GM06990 (cell line): ENCODE results near the gene CYTH4.

Experiments
- DNase-seq: peaks from one replicate; pipeline ENCODE4 v3.0.0-alpha.2; 2011; ENCODE audit not compliant: insufficient read length; ENCODE audit errors: extremely low read depth
- H3K27me3 ChIP-seq: replicated peaks from 2 replicates; pipeline ENCODE4 v1.6.0; 2011; ENCODE audit warnings: low read length; ENCODE audit not compliant: control insufficient read depth, insufficient read depth
- H3K36me3 ChIP-seq: 2 replicates; pipeline ENCODE4 v1.5.1; 2011; ENCODE audit warnings: low read length; ENCODE audit not compliant: control insufficient read depth, insufficient read depth
- H3K4me3 ChIP-seq: replicated peaks from 2 replicates; pipeline ENCODE4 v1.5.1; 2011; ENCODE audit warnings: low read depth, mild to moderate bottlenecking, control low read depth, low read length
- TF ChIP-seq, protein P1 (sequence below): IDR thresholded peaks from 2 replicates; pipeline ENCODE4 v1.5.1; 2011; ENCODE audit warnings: low read length, control low read depth, mild to moderate bottlenecking, inconsistent platforms; ENCODE audit not compliant: insufficient read depth, poor library complexity, severe bottlenecking

Gene CYTH4

DNA sequence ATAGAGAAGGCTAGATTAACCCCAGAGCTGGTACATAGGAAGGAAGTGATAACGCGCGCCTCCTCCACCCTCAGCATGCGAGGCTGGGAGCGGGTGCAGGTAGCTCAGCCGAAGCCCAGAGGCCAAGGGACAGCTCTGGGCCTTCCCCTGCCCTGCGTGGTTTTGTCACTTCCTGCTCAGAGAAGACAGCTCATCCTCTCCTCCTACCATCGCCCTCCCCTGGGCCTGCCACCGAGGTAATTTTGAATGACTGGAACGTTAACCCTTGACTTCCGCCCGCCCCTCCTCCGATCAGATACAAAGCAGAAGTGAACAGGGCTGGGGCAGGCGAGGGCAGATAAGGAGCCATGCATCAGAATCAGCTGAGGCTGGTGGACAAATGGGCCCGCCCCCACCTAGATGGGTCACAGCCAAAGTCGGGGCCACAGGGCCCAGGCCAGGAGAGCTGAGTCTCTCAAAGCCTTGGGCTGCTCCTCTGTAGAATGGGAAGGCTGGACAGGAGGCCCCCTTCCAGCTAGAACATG is 39.9 kb upstream of the CYTH4 start:
- peak overlapping the region; percentile 85 for H3K4me3 ChIP-seq

DNA sequence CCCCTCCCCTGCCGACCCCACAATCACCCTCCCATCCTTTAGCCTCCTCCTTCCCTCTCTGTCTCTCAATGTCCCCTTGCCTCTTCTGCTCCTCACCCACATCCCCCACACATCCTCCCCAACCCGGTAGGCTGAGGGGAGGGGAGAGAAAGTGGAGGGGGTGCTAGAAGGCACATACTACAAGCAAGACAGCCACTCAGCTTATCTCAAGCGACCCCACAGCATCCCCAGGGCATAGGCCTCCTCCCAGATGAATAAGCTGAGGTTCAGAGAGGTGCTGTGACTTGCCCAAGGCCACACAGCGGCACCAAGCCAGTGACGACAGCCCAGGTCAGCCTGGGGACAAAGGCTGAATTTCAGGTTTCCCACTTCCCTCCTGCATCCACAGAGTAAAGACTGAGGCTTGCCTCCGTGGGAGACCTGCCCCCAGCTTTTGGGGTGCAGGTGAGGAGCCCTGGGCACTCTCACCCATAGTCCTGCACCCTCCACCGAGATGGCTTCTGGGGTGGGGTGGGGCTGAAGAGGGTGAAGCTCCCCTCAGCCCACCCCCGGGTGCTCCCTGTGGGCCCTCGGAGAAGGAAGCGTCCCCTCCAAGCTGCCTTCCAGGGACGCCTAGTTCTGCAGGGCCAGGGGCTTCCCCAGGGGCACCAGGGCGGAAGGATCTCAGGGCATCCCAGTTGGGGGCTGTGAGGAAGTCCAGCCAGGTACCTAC is 38.8 kb upstream of the CYTH4 start:
- Histone ChIP-seq H3K36me3 (peaks cover 32% of the 10 kb centered on the region), H3K27me3 (no peaks in the 10 kb centered on the region), H3K4me3 (peak overlapping the region; percentile 85)
- TF ChIP-seq, protein P1, sequence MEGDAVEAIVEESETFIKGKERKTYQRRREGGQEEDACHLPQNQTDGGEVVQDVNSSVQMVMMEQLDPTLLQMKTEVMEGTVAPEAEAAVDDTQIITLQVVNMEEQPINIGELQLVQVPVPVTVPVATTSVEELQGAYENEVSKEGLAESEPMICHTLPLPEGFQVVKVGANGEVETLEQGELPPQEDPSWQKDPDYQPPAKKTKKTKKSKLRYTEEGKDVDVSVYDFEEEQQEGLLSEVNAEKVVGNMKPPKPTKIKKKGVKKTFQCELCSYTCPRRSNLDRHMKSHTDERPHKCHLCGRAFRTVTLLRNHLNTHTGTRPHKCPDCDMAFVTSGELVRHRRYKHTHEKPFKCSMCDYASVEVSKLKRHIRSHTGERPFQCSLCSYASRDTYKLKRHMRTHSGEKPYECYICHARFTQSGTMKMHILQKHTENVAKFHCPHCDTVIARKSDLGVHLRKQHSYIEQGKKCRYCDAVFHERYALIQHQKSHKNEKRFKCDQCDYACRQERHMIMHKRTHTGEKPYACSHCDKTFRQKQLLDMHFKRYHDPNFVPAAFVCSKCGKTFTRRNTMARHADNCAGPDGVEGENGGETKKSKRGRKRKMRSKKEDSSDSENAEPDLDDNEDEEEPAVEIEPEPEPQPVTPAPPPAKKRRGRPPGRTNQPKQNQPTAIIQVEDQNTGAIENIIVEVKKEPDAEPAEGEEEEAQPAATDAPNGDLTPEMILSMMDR = no peak
- DNase-seq = no peak

More for the DNA sequence above, 39.9 kb upstream of the CYTH4 start:
- TF ChIP-seq, protein P1 = no peak
- peak; percentile 83 for DNase-seq
- peaks cover 38% of the 10 kb centered on the region for H3K36me3 ChIP-seq
- no peaks in the 10 kb centered on the region for H3K27me3 ChIP-seq

DNA sequence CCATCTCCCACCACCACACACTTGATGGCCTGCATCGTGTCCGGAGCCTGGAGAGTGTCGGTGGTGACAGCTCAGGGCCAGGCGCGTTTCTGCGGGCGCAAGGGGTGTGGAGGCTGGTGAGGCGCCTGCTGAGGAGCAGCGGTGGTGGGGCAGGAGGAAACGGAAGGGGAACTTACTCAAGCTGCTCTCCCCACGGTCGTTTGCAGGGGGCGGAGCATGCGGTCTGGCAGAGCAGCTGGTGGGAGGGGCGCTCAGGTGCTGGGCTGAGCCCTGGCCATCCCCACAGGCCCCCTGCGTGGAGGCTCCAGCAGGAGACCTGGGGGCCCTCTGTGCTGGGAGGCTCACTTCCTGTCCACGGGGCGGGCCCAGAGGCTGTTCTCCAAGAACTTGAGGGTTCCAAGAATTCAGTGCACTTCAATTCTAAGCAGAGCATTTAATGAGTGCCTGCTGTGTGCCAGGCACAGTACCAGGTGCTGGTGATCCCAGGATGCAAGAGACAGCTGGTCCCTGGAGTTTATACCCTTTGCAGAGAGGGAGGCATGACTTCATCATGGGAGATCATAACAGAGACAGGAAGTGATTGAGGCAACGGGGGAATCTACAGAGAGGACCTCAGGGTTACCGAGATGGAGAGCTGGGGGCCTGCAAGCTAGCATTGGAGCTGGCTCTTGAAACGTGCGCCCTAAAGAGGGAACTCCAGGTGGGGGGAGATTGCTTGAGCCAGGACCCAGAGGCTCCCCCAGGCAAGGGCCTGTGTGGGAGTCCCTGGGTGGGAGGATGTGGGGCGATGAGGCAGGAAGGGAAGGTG is 38.0 kb upstream of the CYTH4 start, which contains the start of gene RAC2:
RAC2 (minus strand) TSS at position 156 of the 808 bp plus-strand sequence; CDS start at position 35, 121 bp downstream.
- DNase-seq = peak; percentile 89
- TF ChIP-seq, protein P1 = no peak

DNA sequence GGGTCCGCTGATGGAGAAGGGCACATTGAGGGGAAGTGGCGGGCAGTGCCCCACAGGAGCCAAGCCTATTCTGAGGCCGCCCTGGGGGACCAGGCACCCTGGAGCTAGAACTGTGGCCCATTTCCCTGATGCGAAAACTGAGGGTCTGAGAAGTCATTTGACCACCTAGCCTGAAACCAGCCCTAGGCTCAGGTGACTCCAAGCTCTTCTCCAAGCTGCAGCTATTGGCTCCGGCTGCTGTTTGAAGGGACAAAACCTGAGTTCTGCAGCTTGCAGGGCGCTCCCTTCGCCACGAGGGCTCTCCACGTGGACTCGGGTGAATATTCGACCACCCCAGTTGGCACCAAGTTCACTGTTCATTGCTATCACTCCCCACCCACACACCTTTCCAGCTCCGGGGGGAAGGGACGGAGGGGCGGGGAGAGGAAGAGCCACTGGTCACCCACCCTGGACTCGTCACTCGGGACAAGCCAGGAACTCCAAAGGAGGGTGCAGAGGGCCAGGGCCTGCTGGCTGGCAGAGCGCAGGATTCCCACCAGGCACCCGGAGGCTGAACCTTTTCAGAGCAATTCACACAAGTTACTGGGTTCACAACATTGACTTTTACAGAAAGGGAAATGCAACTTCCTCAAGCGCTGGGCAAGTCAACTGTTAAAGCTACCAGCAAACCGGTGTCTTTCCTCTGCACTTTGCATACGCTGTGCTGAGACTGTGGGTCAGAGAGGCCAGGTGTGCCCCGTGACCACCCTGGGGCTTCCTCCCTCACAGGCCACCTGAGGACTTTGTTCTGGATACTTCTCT is 37.2 kb upstream of the CYTH4 start:
- peak; percentile 65 for DNase-seq
- TF ChIP-seq, protein P1 = no peak
- Histone ChIP-seq H3K36me3 (peaks cover 16% of the 10 kb centered on the region), H3K27me3 (no peaks in the 10 kb centered on the region), H3K4me3 (peak overlapping the region; percentile 17)

More for the DNA sequence above, 38.0 kb upstream of the CYTH4 start, which contains the start of gene RAC2:
- H3K27me3 ChIP-seq = no peaks in the 10 kb centered on the region
- peaks cover 24% of the 10 kb centered on the region for H3K36me3 ChIP-seq
- peak within 1 kb of the TSS; percentile 85 for H3K4me3 ChIP-seq

DNA sequence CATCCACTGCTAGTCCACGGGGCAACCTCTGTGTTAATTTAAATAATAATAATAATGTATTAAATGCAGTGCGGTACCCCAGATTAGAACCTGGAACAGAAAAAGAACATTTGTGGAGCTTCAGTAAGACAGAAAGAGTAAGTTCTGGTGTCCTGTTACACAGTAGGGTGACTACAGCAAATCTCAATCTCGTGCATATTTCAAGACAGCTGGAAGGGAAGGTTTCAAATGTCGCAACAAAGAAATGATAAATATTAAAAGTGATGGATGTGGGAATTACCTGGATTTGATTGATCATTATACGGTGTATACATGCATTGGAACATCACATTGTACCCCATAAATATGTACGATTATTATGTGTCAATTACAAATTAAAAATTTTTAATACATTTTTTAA is 36.6 kb upstream of the CYTH4 start:
- no peak overlapping the region for H3K4me3 ChIP-seq
- H3K27me3 ChIP-seq = no peaks in the 10 kb centered on the region
- TF ChIP-seq, protein P1 = no peak
- no peak for DNase-seq
- H3K36me3 ChIP-seq = peaks cover 12% of the 10 kb centered on the region
